Measurements from ENCODE around the gene MFSD2B.

MFSD2B gene

DNA sequence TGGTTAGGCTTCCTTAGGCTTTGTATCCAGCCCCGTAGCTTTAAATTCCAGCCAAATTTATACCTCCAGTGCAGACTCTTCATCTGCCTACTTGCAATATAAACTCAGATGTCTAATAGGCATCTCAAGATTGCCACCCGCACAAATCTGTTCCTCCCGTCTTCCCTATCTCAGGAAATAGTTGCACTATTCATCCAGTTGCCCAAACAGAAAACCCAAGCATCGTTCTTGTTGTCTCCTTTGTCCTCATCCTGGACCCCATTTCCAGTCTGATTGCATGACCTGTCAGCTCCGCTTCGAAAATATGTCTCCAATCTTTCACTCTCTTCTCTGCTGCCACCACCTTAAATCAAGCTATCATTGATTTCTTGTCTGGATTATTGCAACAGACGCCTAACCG lies 41.9 kb downstream of the MFSD2B start:
- no peak for DNase-seq (ENCODE audit: low spot score)

DNA sequence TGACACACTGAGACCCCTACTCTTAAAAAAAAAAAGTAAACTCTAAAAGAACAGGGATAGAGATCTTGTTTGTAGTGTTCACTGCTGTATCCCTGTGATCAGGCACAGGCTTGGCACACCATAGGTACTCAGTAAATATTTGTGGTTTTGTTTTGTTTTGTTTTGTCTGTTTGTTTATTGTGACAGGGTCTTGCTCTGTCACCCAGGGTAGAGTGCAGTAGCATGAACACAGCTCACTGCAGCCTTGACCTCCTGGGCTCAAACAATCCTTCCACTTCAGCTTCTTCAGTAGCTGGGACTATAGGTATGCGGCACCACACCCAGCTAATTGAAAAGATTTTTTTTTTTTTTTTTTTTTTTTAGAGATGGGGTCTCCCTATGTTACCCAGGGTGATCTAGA lies 43.1 kb downstream of the MFSD2B start:
- DNase-seq (ENCODE audit: low spot score), result no peak

DNA sequence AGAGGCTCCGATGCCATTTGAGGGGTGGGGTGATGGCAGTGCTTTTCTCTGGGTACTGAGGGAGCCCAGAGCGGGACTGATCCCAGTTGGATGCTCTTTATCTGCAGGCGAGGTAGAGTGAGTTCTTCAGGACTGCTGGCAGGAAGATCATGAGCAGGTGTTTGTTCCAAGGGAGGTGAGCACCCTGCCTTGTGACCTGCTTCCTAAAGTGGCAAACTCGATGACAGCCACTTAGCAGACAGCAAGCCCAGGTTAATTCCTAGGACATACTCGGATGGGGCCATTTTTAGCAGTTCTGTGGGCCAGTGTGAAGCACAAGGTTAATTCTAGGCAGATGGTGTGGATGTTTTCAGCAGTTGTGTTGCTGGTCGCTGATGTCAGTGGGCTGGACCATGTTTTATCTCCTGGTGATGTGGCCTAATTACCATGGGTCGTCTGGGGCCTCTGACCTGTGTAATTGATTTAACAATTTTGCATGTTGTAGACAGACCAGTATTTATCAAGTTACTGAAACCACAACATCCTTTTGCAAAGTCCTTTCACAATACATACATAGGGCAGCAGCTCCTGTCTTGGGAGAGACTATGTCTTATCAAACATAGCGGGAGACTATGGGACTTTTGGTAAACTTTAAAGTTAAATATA lies 44.6 kb downstream of the MFSD2B start:
- DNase-seq (ENCODE audit: low spot score), result no peak

GRCh38 chr2:24055750-24056149 lies 45.9 kb downstream of the MFSD2B start:
- DNase-seq (ENCODE audit: low spot score), result no peak

- no peak for DNase-seq (ENCODE audit: low spot score)
Measured at GRCh38 chr2:24058564-24059271, 48.8 kb downstream of the MFSD2B start.

GRCh38 chr2:24065341-24065740 lies 55.5 kb downstream of the MFSD2B start:
- no peak for DNase-seq (ENCODE audit: low spot score)

- DNase-seq (ENCODE audit: low spot score), result no peak
Measured at GRCh38 chr2:24072259-24072658, 62.4 kb downstream of the MFSD2B start.

DNA sequence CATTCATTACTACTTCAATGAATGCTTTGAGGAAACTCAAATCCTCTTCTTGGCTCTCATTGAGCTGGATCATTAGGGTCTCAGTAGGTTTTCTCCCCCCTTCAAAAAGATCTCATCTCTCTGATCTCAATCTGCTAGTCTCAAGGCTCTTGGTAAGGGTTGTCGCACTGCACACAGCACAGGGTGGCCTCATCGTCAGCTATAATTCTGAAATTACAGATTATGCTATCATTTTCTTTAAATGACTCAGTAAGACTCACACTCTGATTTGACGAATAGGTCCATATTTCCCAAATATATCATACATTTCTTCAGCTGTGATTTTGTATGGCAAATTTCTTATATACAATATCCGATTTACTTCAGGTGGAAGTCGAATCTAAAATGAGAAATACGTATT lies 63.9 kb downstream of the MFSD2B start:
- no peak for DNase-seq (ENCODE audit: low spot score)

GRCh38 chr2:24075259-24075658 lies 65.4 kb downstream of the MFSD2B start:
- no peak for DNase-seq (ENCODE audit: low spot score)

Data from pons (tissue), 1 donor.